AG08396 (cell line): ENCODE results near the gene GRAMD1C.

Experiments used
- DNase-seq: peaks from one replicate; pipeline ENCODE4 v3.0.0; 2012; ENCODE audit warnings: low spot score, mixed read lengths

Gene GRAMD1C

GRCh38 chr3:113852506-113852905, 13.9 kb downstream of the GRAMD1C start:
- no peak for DNase-seq

- DNase-seq = peak; percentile 40
Observed at GRCh38 chr3:113867506-113867905, 28.9 kb downstream of the GRAMD1C start.

- no peak for DNase-seq
Observed at GRCh38 chr3:113873293-113873692, 34.7 kb downstream of the GRAMD1C start.

- DNase-seq = no peak
Observed at GRCh38 chr3:113873814-113874526, 35.4 kb downstream of the GRAMD1C start.

- no peak for DNase-seq
Observed at GRCh38 chr3:113878403-113878802, 39.8 kb downstream of the GRAMD1C start.

- DNase-seq = no peak
Observed at GRCh38 chr3:113885050-113885449, 46.5 kb downstream of the GRAMD1C start.

GRCh38 chr3:113890256-113890900, 51.8 kb downstream of the GRAMD1C start:
- no peak for DNase-seq

GRCh38 chr3:113894927-113895326, 56.3 kb downstream of the GRAMD1C start:
- DNase-seq = no peak

- DNase-seq = no peak
Observed at GRCh38 chr3:113895964-113896363, 57.4 kb downstream of the GRAMD1C start.

- DNase-seq = no peak
Observed at GRCh38 chr3:113896930-113897329, 58.3 kb downstream of the GRAMD1C start.

- DNase-seq = no peak
Observed at GRCh38 chr3:113897373-113897777, 58.8 kb downstream of the GRAMD1C start.

GRCh38 chr3:113898892-113899291, 60.3 kb downstream of the GRAMD1C start:
- peak; percentile 12 for DNase-seq

- DNase-seq = no peak
Observed at GRCh38 chr3:113906568-113907140, 68.1 kb downstream of the GRAMD1C start.

GRCh38 chr3:113908133-113908532, 69.5 kb downstream of the GRAMD1C start:
- no peak for DNase-seq

- DNase-seq = no peak
Observed at GRCh38 chr3:113910966-113911365, 72.4 kb downstream of the GRAMD1C start.

GRCh38 chr3:113912552-113913236, 74.1 kb downstream of the GRAMD1C start:
- DNase-seq = peak; percentile 30

- DNase-seq = peak; percentile 14
Observed at GRCh38 chr3:113914646-113915045, 76.1 kb downstream of the GRAMD1C start.

- DNase-seq = no peak
Observed at GRCh38 chr3:113927556-113927955, 89.0 kb downstream of the GRAMD1C start.

- DNase-seq = no peak
Observed at GRCh38 chr3:113946831-113947230, 108.2 kb downstream of the GRAMD1C start.

GRCh38 chr3:113947372-113948014, 108.9 kb downstream of the GRAMD1C start, which contains the start of gene ZDHHC23:
Gene ZDHHC23, plus strand, starts transcription at chr3:113948013. Its CDS starts 790 bp downstream, at chr3:113948803.
- DNase-seq = peak; percentile 90

GRCh38 chr3:113948015-113948917, 109.7 kb downstream of the GRAMD1C start:
- no peak for DNase-seq
